ENCODE data around the gene ZNF554.

DNA sequence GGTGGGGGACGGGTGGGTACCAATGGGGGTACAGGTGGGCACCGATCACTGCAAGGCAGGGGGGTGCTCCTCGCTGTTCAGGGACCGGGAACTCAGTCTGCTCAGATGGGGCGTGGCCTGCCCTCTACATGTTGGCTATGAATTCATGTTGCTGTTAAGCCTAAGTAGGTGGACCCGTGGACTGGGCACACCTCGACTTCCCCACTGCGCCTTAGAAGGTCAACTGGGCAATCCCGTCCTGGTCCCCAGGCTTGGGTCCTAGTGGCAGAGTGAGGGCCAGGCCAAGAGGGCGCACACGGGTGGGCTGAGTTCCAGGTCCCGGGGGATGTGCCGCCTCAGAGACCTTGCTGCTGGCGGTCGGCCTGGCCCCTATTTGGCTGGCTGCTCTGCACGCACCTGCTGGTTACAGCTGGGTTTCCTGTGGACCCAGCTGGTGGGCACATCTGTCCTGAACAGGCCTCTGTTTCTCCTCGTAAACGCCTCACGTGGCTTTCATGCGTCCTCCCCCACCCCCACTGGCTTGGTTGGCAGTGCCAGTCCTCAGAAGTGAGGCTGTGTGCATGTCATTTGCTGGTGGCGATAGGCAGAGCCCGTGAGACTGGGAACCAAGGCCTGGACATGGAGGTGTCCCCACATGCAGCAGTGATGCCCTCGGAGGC is 13.5 kb upstream of the ZNF554 start:
- TF ChIP-seq, protein P1, sequence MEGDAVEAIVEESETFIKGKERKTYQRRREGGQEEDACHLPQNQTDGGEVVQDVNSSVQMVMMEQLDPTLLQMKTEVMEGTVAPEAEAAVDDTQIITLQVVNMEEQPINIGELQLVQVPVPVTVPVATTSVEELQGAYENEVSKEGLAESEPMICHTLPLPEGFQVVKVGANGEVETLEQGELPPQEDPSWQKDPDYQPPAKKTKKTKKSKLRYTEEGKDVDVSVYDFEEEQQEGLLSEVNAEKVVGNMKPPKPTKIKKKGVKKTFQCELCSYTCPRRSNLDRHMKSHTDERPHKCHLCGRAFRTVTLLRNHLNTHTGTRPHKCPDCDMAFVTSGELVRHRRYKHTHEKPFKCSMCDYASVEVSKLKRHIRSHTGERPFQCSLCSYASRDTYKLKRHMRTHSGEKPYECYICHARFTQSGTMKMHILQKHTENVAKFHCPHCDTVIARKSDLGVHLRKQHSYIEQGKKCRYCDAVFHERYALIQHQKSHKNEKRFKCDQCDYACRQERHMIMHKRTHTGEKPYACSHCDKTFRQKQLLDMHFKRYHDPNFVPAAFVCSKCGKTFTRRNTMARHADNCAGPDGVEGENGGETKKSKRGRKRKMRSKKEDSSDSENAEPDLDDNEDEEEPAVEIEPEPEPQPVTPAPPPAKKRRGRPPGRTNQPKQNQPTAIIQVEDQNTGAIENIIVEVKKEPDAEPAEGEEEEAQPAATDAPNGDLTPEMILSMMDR (IDR thresholded peaks at IDR 0.05; ENCODE audit: insufficient read depth, low read length), result no peak
- TF ChIP-seq, protein P2, sequence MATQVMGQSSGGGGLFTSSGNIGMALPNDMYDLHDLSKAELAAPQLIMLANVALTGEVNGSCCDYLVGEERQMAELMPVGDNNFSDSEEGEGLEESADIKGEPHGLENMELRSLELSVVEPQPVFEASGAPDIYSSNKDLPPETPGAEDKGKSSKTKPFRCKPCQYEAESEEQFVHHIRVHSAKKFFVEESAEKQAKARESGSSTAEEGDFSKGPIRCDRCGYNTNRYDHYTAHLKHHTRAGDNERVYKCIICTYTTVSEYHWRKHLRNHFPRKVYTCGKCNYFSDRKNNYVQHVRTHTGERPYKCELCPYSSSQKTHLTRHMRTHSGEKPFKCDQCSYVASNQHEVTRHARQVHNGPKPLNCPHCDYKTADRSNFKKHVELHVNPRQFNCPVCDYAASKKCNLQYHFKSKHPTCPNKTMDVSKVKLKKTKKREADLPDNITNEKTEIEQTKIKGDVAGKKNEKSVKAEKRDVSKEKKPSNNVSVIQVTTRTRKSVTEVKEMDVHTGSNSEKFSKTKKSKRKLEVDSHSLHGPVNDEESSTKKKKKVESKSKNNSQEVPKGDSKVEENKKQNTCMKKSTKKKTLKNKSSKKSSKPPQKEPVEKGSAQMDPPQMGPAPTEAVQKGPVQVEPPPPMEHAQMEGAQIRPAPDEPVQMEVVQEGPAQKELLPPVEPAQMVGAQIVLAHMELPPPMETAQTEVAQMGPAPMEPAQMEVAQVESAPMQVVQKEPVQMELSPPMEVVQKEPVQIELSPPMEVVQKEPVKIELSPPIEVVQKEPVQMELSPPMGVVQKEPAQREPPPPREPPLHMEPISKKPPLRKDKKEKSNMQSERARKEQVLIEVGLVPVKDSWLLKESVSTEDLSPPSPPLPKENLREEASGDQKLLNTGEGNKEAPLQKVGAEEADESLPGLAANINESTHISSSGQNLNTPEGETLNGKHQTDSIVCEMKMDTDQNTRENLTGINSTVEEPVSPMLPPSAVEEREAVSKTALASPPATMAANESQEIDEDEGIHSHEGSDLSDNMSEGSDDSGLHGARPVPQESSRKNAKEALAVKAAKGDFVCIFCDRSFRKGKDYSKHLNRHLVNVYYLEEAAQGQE (IDR thresholded peaks at IDR 0.05; ENCODE audit: insufficient replicate concordance, low read depth), result no peak
